Measurements from ENCODE around the gene MAML3. TPM values are rescaled to one million over a fixed set of nuclear protein-coding genes. Genes with fewer than 3 reads are reported as not detected.

The MAML3 gene
- total RNA-seq, 1 donor from 2014 or later, result 21.8 TPM

DNA sequence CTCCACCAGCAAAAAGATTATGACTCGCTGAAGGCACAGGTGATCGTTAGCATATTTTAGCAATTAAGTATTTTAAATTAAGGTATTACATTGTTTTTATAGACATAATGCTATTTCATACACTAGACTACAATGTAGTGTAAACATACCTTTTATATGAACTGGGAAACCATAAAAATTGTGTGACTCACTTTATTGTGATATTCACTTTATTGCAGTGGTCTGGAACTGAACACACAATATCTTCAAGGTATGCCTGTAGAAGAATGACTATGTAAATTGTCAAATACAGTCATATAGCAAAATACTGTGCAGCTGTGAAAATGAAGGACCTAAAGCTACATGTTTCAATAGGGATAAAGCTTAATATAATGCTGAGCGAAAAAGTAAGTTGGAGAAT lies 26.6 kb upstream of the MAML3 start:
- H3K4me3 Mint-ChIP-seq, result no peak overlapping the region
- H3K4me1 Mint-ChIP-seq (ENCODE audit: unreplicated experiment), result no peaks in the 10 kb centered on the region
- no peak overlapping the region for H3K27ac Mint-ChIP-seq
- H3K9me3 Mint-ChIP-seq, result no peaks in the 10 kb centered on the region
- no peak for DNase-seq (ENCODE audit: extremely low spot score, unreplicated experiment)
- no peaks in the 10 kb centered on the region for H3K27me3 Mint-ChIP-seq
- TF ChIP-seq, protein P1, sequence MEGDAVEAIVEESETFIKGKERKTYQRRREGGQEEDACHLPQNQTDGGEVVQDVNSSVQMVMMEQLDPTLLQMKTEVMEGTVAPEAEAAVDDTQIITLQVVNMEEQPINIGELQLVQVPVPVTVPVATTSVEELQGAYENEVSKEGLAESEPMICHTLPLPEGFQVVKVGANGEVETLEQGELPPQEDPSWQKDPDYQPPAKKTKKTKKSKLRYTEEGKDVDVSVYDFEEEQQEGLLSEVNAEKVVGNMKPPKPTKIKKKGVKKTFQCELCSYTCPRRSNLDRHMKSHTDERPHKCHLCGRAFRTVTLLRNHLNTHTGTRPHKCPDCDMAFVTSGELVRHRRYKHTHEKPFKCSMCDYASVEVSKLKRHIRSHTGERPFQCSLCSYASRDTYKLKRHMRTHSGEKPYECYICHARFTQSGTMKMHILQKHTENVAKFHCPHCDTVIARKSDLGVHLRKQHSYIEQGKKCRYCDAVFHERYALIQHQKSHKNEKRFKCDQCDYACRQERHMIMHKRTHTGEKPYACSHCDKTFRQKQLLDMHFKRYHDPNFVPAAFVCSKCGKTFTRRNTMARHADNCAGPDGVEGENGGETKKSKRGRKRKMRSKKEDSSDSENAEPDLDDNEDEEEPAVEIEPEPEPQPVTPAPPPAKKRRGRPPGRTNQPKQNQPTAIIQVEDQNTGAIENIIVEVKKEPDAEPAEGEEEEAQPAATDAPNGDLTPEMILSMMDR (conservative IDR thresholded peaks at IDR 0.05), result no peak
- no peaks in the 10 kb centered on the region for H3K36me3 Mint-ChIP-seq

DNA sequence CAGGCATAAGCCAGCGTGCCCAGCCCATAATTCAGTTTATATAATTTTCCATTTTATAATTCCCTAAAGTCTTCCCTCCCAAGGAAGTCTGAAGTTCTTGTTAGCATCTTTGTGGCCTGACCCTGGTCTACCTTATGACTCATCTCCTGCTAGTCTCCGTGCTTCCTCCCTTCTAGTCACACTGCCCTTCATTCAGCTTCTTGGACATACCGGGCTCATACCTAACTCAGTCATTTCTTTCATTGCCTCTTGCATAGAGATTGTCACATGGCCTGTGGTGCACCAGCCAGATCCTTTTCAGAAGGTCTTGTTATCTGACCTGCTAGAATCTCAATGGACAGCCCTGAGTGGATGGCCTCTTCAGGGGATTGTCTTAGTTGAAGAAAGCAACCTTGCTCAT lies 22.8 kb upstream of the MAML3 start:
- H3K36me3 Mint-ChIP-seq, result no peaks in the 10 kb centered on the region
- H3K4me3 Mint-ChIP-seq, result no peak overlapping the region
- TF ChIP-seq, protein P1 (conservative IDR thresholded peaks at IDR 0.05), result no peak
- no peaks in the 10 kb centered on the region for H3K4me1 Mint-ChIP-seq (ENCODE audit: unreplicated experiment)
- no peaks in the 10 kb centered on the region for H3K9me3 Mint-ChIP-seq
- DNase-seq (ENCODE audit: extremely low spot score, unreplicated experiment), result no peak
- H3K27ac Mint-ChIP-seq, result no peak overlapping the region
- H3K27me3 Mint-ChIP-seq, result no peaks in the 10 kb centered on the region

GRCh38 chr4:140174543-140174942 lies 20.6 kb upstream of the MAML3 start:
- Mint-ChIP-seq H3K4me3 (no peak overlapping the region), H3K9me3 (no peaks in the 10 kb centered on the region), H3K36me3 (no peaks in the 10 kb centered on the region), H3K27me3 (no peaks in the 10 kb centered on the region), H3K4me1 (ENCODE audit: unreplicated experiment) (no peaks in the 10 kb centered on the region), H3K27ac (no peak overlapping the region)
- TF ChIP-seq, protein P1 (conservative IDR thresholded peaks at IDR 0.05), result no peak
- no peak for DNase-seq (ENCODE audit: extremely low spot score, unreplicated experiment)

GRCh38 chr4:140172960-140173359 lies 19.0 kb upstream of the MAML3 start:
- Mint-ChIP-seq H3K9me3 (peaks cover 5% of the 10 kb centered on the region), H3K4me1 (ENCODE audit: unreplicated experiment) (no peaks in the 10 kb centered on the region), H3K27me3 (no peaks in the 10 kb centered on the region), H3K36me3 (no peaks in the 10 kb centered on the region), H3K27ac (no peak overlapping the region), H3K4me3 (no peak overlapping the region)
- TF ChIP-seq, protein P1 (conservative IDR thresholded peaks at IDR 0.05), result no peak
- no peak for DNase-seq (ENCODE audit: extremely low spot score, unreplicated experiment)

GRCh38 chr4:140170299-140170698 lies 16.3 kb upstream of the MAML3 start:
- TF ChIP-seq, protein P1 (conservative IDR thresholded peaks at IDR 0.05), result no peak
- H3K27me3 Mint-ChIP-seq, result no peaks in the 10 kb centered on the region
- H3K4me1 Mint-ChIP-seq (ENCODE audit: unreplicated experiment), result no peaks in the 10 kb centered on the region
- peaks cover 5% of the 10 kb centered on the region for H3K36me3 Mint-ChIP-seq
- H3K27ac Mint-ChIP-seq, result no peak overlapping the region
- H3K4me3 Mint-ChIP-seq, result no peak overlapping the region
- no peak for DNase-seq (ENCODE audit: extremely low spot score, unreplicated experiment)
- H3K9me3 Mint-ChIP-seq, result peaks cover 5% of the 10 kb centered on the region

- Mint-ChIP-seq H3K4me1 (ENCODE audit: unreplicated experiment) (no peaks in the 10 kb centered on the region), H3K4me3 (no peak overlapping the region), H3K9me3 (peaks cover 5% of the 10 kb centered on the region), H3K36me3 (peaks cover 5% of the 10 kb centered on the region), H3K27me3 (no peaks in the 10 kb centered on the region), H3K27ac (no peak overlapping the region)
- DNase-seq (ENCODE audit: extremely low spot score, unreplicated experiment), result no peak
- TF ChIP-seq, protein P1 (conservative IDR thresholded peaks at IDR 0.05), result no peak
Measured at GRCh38 chr4:140168936-140169335, 15.0 kb upstream of the MAML3 start.
